Large intestine (tissue), 12 donors: ENCODE data around the gene GOLGA8S. TPM values are rescaled to one million over a fixed set of nuclear protein-coding genes. Genes with fewer than 3 reads are reported as not detected.
A peak's percentile ranks its signal among the peaks of the same experiment; 100 is the strongest.
"Not testable (repeated sequence)": the region's sequence is repeated elsewhere in the genome, so short reads cannot be mapped to it uniquely, and the experiment has no call there.

Experiments
- DNase-seq, 2 donors: peaks; one replicate each; pipeline versions ENCODE4 v3.0.0 to v3.0.0-alpha.2; 2013
- H3K27ac ChIP-seq: one replicate; pipeline ENCODE4 v1.5.1; 2013; ENCODE audit warnings: low read length
- H3K27me3 ChIP-seq: 2 replicates; pipeline ENCODE4 v1.6.1; 2013; ENCODE audit warnings: low read length; ENCODE audit not compliant: control insufficient read depth, insufficient read depth
- H3K36me3 ChIP-seq: 2 replicates; pipeline ENCODE4 v1.6.1; 2013; ENCODE audit warnings: low read length; ENCODE audit not compliant: control insufficient read depth, insufficient read depth
- H3K4me1 ChIP-seq: one replicate; pipeline ENCODE4 v1.6.1; 2013; ENCODE audit warnings: low read length; ENCODE audit not compliant: control insufficient read depth, insufficient read depth
- H3K4me3 ChIP-seq: one replicate; pipeline ENCODE4 v1.5.1; 2013; ENCODE audit warnings: low read length
- H3K9me3 ChIP-seq: one replicate; pipeline ENCODE4 v1.6.1; 2013; ENCODE audit warnings: mild to moderate bottlenecking, low read depth, low read length, moderate library complexity; ENCODE audit not compliant: control insufficient read depth
- WGBS: methylation state at CpG from one replicate; pipeline ENCODE4 v1.1.5; 2013; ENCODE audit warnings: low lambda C conversion rate; ENCODE audit not compliant: insufficient coverage; 5-methylcytosine and 5-hydroxymethylcytosine counted together
- long read RNA-seq, 11 donors: transcript quantifications; one replicate each; lab custom pipeline, GENCODE V29; 2026
- polyA plus RNA-seq: library from polyadenylated mRNA; unstranded; fragments of 120-200 nt; gene quantifications from one replicate; pipeline ENCODE4 v1.2.1, GENCODE V29; 2013

The GOLGA8S gene
- 0.24 TPM for polyA plus RNA-seq
- long read RNA-seq, donor 1 = 0 reads
- long read RNA-seq, donor 2 = 0 reads
- long read RNA-seq, donor 3 = 0 reads
- long read RNA-seq, donor 4 = 0 reads
- long read RNA-seq, donor 5 = 0 reads
- long read RNA-seq, donor 6 = 0 reads
- long read RNA-seq, donor 7 = 0 reads
- long read RNA-seq, donor 8 = 0 reads
- long read RNA-seq, donor 9 = 0 reads
- long read RNA-seq, donor 10 = 0 reads
- long read RNA-seq, donor 11 = 0 reads

DNA sequence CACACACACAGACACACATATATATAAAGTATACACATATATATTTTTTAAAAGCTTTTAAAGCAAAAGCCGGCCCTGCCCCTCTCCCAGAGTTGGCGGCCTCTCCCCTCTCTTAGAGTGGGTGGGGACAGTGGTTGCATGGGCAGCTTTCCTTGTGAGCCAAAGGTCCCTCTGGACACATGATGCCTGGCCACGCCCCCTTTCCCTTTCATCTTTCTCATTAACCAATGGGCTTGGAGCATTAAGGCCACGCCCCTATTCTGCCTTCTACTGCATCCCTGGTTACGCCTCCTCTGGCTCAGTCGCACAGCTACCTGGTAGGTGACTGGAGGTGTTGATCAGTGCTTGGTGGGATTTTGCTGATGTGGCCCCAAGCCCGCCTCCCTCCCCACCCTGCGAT, at the start of gene GOLGA8S:
Gene GOLGA8S, plus strand, starts transcription at position 301 of the 400 bp plus-strand sequence. Its CDS starts 62 bp downstream, at position 363.
- H3K4me3 ChIP-seq, H3K36me3 ChIP-seq, DNase-seq, H3K9me3 ChIP-seq, H3K27ac ChIP-seq, H3K27me3 ChIP-seq, H3K4me1 ChIP-seq: not testable (repeated sequence)
- no CpG with 5 or more reads among the region's 8 CpGs for WGBS

DNA sequence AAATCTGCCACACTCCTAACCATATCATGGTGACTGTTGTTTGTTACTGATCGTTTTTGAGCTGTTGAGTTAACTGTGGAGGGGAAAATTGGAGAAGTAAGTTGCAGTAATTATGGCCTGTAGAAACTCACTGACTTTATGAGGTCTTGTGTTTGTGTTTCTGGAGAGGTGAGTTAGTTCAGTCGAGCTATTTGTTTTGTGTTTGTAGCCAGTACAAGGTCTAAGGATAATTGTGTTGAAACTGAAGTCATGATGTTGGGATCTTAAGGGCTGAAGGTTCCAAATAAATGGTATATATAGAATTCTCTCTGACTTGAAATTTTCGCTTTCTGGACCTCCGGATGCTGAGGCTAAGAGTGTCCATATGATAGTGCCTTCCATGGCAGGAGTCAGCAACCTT, 49.7 kb upstream of the GOLGA8S start:
- H3K36me3 ChIP-seq, H3K4me3 ChIP-seq, H3K9me3 ChIP-seq, H3K4me1 ChIP-seq, H3K27me3 ChIP-seq, H3K27ac ChIP-seq: not testable (repeated sequence)
- peak in 1 of 2 donors; percentile 58 for DNase-seq
- WGBS = 55% methylated on average over 2 of the region's 4 CpGs

DNA sequence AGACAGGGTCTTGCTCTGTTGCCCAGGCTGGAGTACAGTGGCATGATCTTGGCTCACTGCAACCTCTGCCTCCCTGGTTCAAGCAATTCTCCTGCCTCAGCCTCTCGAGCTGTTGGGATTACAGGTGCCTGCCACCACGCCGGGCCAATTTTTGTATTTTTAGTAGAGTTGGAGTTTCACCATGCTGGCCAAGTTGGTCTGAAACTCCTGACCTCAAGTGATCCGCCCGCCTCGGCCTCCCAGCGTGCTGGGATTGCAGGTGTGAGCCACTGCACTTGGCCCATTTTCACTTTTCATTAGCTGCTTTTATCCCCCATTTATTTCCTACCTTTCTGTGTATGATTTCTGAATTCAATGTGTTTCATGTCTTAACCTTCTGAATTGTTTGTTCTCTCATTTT, 48.6 kb upstream of the GOLGA8S start:
- not testable (repeated sequence) for H3K4me1 ChIP-seq, H3K27me3 ChIP-seq, H3K4me3 ChIP-seq, H3K36me3 ChIP-seq, H3K27ac ChIP-seq, H3K9me3 ChIP-seq, DNase-seq
- WGBS = no CpG with 5 or more reads among the region's 7 CpGs

GRCh38 chr15:23311233-23311632, 43.3 kb upstream of the GOLGA8S start:
- not testable (repeated sequence) for H3K9me3 ChIP-seq, DNase-seq, H3K36me3 ChIP-seq, H3K27me3 ChIP-seq, H3K4me1 ChIP-seq, H3K27ac ChIP-seq, H3K4me3 ChIP-seq
- WGBS = no CpG with 5 or more reads among the region's 13 CpGs

GRCh38 chr15:23334096-23334495, 20.5 kb upstream of the GOLGA8S start, which contains the start of gene GOLGA6L26:
Gene GOLGA6L26, minus strand, starts transcription at chr15:23334196. Its CDS starts 61 bp downstream, at chr15:23334135.
- not testable (repeated sequence) for DNase-seq, H3K9me3 ChIP-seq
- no CpG with 5 or more reads among the region's 7 CpGs for WGBS

DNA sequence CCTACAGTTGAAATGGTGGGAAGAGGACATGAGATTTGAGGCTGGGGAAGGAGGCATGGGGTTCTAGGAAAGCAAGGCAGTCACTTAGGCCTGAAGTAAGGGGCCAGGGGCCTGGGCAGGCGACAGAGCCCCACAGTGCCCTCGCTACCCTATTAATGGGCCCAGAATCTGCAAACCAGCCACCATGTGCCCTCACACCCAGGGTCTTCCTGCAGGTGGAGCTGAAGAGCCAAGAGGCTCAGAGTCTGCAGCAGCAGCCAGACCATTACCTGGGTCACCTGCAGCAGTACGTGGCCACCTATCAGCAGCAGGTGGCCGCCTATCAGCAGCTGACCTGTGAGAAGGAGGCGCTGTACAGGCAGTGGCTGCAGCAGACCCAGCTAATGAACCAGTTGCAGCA, 8.1 kb downstream of the GOLGA8S start:
- no CpG with 5 or more reads among the region's 5 CpGs for WGBS
- not testable (repeated sequence) for H3K27me3 ChIP-seq, H3K9me3 ChIP-seq, H3K4me1 ChIP-seq, DNase-seq, H3K36me3 ChIP-seq, H3K27ac ChIP-seq, H3K4me3 ChIP-seq

More at GRCh38 chr15:23334096-23334495, 20.5 kb upstream of the GOLGA8S start, which contains the start of gene GOLGA6L26:
- not testable (repeated sequence) for H3K27ac ChIP-seq, H3K4me3 ChIP-seq, H3K4me1 ChIP-seq, H3K36me3 ChIP-seq, H3K27me3 ChIP-seq

- WGBS = no CpG with 5 or more reads among the region's 9 CpGs
- H3K27ac ChIP-seq, H3K4me3 ChIP-seq, H3K4me1 ChIP-seq, H3K36me3 ChIP-seq, DNase-seq, H3K27me3 ChIP-seq, H3K9me3 ChIP-seq: not testable (repeated sequence)
These were observed 9.7 kb downstream of the GOLGA8S start for GRCh38 chr15:23364261-23364660.

DNA sequence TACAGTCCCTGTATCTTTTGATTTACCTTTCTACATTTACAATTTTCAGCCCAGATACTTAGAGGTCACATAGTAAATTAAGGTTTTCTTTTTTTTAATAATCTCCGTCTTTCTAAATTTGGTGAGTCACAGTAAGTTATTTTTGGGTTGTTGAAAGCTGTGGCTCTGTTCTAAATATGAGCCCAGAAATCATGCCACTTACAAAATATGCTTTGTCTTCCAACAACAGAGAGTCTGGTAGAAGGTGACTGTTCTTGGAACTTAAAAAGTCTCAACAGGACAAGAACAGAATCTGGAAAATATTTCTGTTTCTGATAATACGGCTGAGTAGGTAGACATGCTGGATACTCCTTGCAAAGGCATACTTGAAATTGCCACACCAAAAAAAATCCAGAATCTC, 16.0 kb downstream of the GOLGA8S start:
- H3K36me3 ChIP-seq = no peaks in the 10 kb centered on the region
- 88% methylated on average over 2 of the region's 2 CpGs for WGBS
- H3K4me3 ChIP-seq = no peak overlapping the region
- H3K27ac ChIP-seq = no peak overlapping the region
- H3K4me1 ChIP-seq = no peaks in the 10 kb centered on the region
- DNase-seq = no peak
- peaks cover 11% of the 10 kb centered on the region for H3K9me3 ChIP-seq
- H3K27me3 ChIP-seq = no peaks in the 10 kb centered on the region

DNA sequence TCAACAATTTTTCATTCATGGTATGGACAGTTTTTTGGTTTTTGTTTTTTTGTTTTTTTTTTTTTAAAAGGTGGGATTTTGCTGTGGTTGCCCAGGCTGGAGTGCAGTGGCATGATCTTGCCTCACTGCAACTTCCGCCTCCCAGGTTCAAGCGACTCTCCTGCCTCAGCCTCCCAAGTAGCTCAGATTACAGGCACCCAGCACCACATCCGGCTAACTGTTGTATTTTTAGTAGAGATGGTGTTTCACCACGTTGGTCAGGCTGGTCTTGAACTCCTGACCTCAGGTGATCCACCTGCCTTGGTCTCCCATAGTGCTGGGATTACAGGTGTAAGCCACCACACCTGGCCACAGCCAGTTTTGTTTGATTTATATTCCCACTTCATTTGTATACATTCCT, 16.6 kb downstream of the GOLGA8S start:
- H3K4me1 ChIP-seq = not testable (repeated sequence)
- WGBS = no CpG with 5 or more reads among the region's 4 CpGs

GRCh38 chr15:23371868-23372267, 17.3 kb downstream of the GOLGA8S start:
- peaks cover 11% of the 10 kb centered on the region for H3K9me3 ChIP-seq
- not testable (repeated sequence) for H3K4me1 ChIP-seq, H3K27me3 ChIP-seq, H3K36me3 ChIP-seq, H3K4me3 ChIP-seq, DNase-seq, H3K27ac ChIP-seq
- WGBS = 100% methylated on average over 1 of the region's 3 CpGs

More for the DNA sequence above, 16.6 kb downstream of the GOLGA8S start:
- not testable (repeated sequence) for H3K36me3 ChIP-seq, DNase-seq, H3K4me3 ChIP-seq, H3K27ac ChIP-seq, H3K27me3 ChIP-seq
- peaks cover 11% of the 10 kb centered on the region for H3K9me3 ChIP-seq

GRCh38 chr15:23372284-23372683, 17.7 kb downstream of the GOLGA8S start:
- H3K27ac ChIP-seq = no peak overlapping the region
- DNase-seq = no peak
- H3K4me3 ChIP-seq = no peak overlapping the region
- peaks cover 11% of the 10 kb centered on the region for H3K9me3 ChIP-seq
- H3K36me3 ChIP-seq = no peaks in the 10 kb centered on the region
- 95% methylated on average over 6 of the region's 15 CpGs for WGBS
- no peaks in the 10 kb centered on the region for H3K4me1 ChIP-seq
- H3K27me3 ChIP-seq = no peaks in the 10 kb centered on the region
